Measurements from ENCODE around the gene USB1. TPM values are rescaled to one million over a fixed set of nuclear protein-coding genes. Genes with fewer than 3 reads are reported as not detected.

Gene USB1
- total RNA-seq, 1 donor from 2014 or later, result 37.9 TPM

- Mint-ChIP-seq H3K4me3 (ENCODE audit: unreplicated experiment) (no peak overlapping the region), H3K36me3 (ENCODE audit: low read depth) (peaks cover 3% of the 10 kb centered on the region), H3K27ac (ENCODE audit: unreplicated experiment) (no peak overlapping the region), H3K9me3 (ENCODE audit: low read depth) (no peaks in the 10 kb centered on the region), H3K4me1 (ENCODE audit: low read depth) (peaks cover 23% of the 10 kb centered on the region), H3K27me3 (ENCODE audit: low read depth) (peaks cover 4% of the 10 kb centered on the region)
- peak; percentile 89 for TF ChIP-seq CTCF (IDR thresholded peaks at IDR 0.05)
- DNase-seq (ENCODE audit: low spot score), result no peak
Measured at GRCh38 chr16:58020628-58021521, 19.7 kb downstream of the USB1 start.

- Mint-ChIP-seq H3K27me3 (ENCODE audit: low read depth) (peaks cover 4% of the 10 kb centered on the region), H3K9me3 (ENCODE audit: low read depth) (no peaks in the 10 kb centered on the region), H3K27ac (ENCODE audit: unreplicated experiment) (peak overlapping the region; percentile 73), H3K4me1 (ENCODE audit: low read depth) (peaks cover 23% of the 10 kb centered on the region), H3K36me3 (ENCODE audit: low read depth) (peaks cover 3% of the 10 kb centered on the region), H3K4me3 (ENCODE audit: unreplicated experiment) (no peak overlapping the region)
- TF ChIP-seq CTCF (IDR thresholded peaks at IDR 0.05), result no peak
- peak; percentile 68 for DNase-seq (ENCODE audit: low spot score)
Measured at GRCh38 chr16:58021661-58022551, 20.7 kb downstream of the USB1 start.

DNA sequence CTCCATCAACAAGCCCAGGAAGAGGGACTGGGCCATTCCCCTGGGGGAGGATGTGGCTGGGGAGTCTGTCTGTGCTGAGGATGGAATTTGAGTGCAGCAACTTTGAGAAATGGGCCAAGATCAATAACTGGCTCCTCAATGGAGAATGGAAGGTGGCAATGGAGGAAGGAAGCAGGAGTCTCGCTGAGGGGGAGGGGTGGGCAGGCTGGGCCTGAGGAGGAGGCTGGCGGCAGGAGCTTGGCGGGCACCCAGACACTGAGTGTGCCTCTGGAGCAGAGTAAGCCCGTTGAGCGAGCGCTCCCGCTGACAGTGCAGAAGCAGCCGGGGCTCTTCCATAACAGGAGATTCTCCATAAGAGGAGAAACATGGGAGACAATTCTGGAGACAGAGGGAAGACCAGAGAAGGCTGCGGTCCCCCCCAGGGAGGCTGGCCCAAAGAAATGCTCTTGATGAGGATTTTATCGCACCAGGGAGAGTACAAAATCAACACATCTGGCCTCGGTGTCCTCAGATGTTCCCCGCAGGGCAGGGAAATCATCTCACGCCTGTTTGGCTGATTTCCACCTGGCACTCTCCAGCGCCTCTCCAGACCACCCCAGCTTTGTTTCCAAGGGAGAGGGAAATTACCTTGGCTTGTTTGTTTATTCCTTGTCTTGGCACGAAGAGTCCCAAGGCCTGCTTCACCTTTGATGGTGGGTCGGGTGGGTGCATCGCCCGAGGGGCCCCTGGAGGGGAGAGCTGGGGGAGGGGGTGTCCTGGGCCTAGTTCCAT is 21.6 kb downstream of the USB1 start:
- Mint-ChIP-seq H3K4me1 (ENCODE audit: low read depth) (peaks cover 23% of the 10 kb centered on the region), H3K36me3 (ENCODE audit: low read depth) (peaks cover 3% of the 10 kb centered on the region), H3K27ac (ENCODE audit: unreplicated experiment) (peak overlapping the region; percentile 73), H3K9me3 (ENCODE audit: low read depth) (no peaks in the 10 kb centered on the region), H3K4me3 (ENCODE audit: unreplicated experiment) (no peak overlapping the region), H3K27me3 (ENCODE audit: low read depth) (peaks cover 4% of the 10 kb centered on the region)
- DNase-seq (ENCODE audit: low spot score), result peak; percentile 68
- TF ChIP-seq CTCF (IDR thresholded peaks at IDR 0.05), result no peak

DNA sequence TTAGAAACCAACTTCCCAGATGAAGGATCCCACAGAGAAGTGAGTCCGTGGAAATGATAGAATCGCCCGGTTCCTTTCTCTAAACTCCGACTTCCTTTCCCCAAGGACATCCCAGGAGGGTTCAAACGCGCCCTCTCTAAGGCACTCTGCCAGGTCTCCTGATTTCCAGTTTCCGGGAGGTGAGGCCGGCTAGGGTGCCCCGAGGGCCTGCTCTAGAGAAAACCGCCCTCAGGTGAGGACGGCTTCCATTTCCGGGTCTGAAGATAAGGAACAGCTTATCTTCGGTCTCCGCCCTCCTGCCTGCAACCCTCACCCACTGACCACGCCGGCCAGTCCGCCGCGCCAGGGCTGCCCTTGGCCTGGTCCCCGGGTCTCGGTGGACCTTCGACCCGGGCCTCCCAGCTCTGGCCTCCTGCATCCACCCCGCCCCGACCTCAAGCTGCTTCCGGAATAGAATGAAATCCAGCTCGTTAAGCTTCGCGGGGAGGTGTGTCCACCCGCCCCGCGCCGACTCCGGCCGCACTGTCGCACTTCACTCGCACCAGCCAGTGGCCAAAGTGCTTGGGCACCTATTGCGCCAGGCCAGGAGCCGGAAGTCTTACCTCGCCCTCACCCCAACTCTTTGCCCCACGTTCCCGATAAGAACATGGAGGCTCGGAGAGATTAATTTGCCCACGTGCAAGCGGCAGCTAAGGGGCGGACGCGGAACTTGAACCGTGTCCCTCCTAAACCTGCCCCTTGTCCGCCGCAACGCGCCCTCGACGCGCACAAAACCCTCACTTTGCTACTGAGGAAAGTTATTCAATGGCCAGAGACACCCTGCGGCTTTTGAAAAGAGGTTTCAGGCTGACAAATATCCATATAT is 23.5 kb downstream of the USB1 start:
- DNase-seq (ENCODE audit: low spot score), result peak; percentile 64
- Mint-ChIP-seq H3K27me3 (ENCODE audit: low read depth) (peaks cover 4% of the 10 kb centered on the region), H3K4me3 (ENCODE audit: unreplicated experiment) (peak overlapping the region; percentile 73), H3K36me3 (ENCODE audit: low read depth) (no peaks in the 10 kb centered on the region), H3K27ac (ENCODE audit: unreplicated experiment) (no peak overlapping the region), H3K9me3 (ENCODE audit: low read depth) (no peaks in the 10 kb centered on the region), H3K4me1 (ENCODE audit: low read depth) (peaks cover 23% of the 10 kb centered on the region)
- no peak for TF ChIP-seq CTCF (IDR thresholded peaks at IDR 0.05)
